H1 (cell line): ENCODE measurements around the gene FBXO2. TPM values are rescaled to one million over a fixed set of nuclear protein-coding genes. Genes with fewer than 3 reads are reported as not detected.

Experiments
- CHD7 ChIP-seq: fragments of 300-600 bp; sonication (generic); IDR thresholded peaks from 2 replicates; pipeline ENCODE4 v1.7.1; 2012; ENCODE audit warnings: low read length, moderate library complexity, mild to moderate bottlenecking, inconsistent platforms; ENCODE audit not compliant: insufficient replicate concordance
- EP300 ChIP-seq, 2 experiments: IDR thresholded peaks; 1 replicate in 1 of 2; 2 replicates in 1 of 2; pipeline ENCODE4 v1.6.1; 2011 to 2012; ENCODE audit warnings: low read depth in 2 of 2, low read length in 2 of 2, mild to moderate bottlenecking in 2 of 2, borderline replicate concordance in 1 of 2, inconsistent platforms in 1 of 2, moderate library complexity in 1 of 2
- EZH2 ChIP-seq: fragments of 200-600 bp; sonication (generic); IDR thresholded peaks from 2 replicates; pipeline ENCODE4 v1.7.1; 2012; ENCODE audit warnings: low read depth, mild to moderate bottlenecking, moderate library complexity, low read length, inconsistent platforms; ENCODE audit not compliant: severe bottlenecking
- KDM1A ChIP-seq: fragments of 200-600, 300-600 bp; sonication (generic); IDR thresholded peaks from 2 replicates; pipeline ENCODE4 v1.7.1; 2016; ENCODE audit warnings: mild to moderate bottlenecking, low read length, borderline replicate concordance
- NRF1 ChIP-seq: IDR thresholded peaks from 2 replicates; pipeline ENCODE4 v1.6.1; 2011; ENCODE audit warnings: mild to moderate bottlenecking, low read depth, low read length, improper control_type of control experiment
- SIN3A ChIP-seq, 2 experiments: IDR thresholded peaks in 1 of 2; conservative IDR thresholded peaks in 1 of 2; 2 replicates each; pipeline ENCODE4 v1.6.1; 2011 to 2012; ENCODE audit warnings: low read length in 2 of 2, improper control_type of control experiment in 1 of 2, low read depth in 1 of 2, mild to moderate bottlenecking in 1 of 2
- SRF ChIP-seq: IDR thresholded peaks from 2 replicates; pipeline ENCODE4 v1.6.1; 2011; ENCODE audit warnings: mild to moderate bottlenecking, low read depth, low read length, moderate library complexity
- TAF7 ChIP-seq: optimal IDR thresholded peaks from 2 replicates; pipeline ENCODE3; 2011; ENCODE audit warnings: low read depth, mild to moderate bottlenecking, inconsistent platforms, low read length, moderate library complexity, borderline replicate concordance
- polyA plus RNA-seq, 7 experiments: library from polyadenylated mRNA; depleted of rRNA in 3 of 7; stranded (reverse) in 5 of 7; unstranded in 2 of 7; fragments of >200 nt in 5 of 7; fragments of 200-250 nt in 2 of 7; gene quantifications; 1 replicate in 5 of 7; 2 replicates in 1 of 7; 4 replicates in 1 of 7; pipeline versions ENCODE4 v1.2.1 to v1.2.3, GENCODE V29; 2011 to 2013; ENCODE audit warnings: missing spikeins in 2 of 7, mixed read lengths in 2 of 7
- total RNA-seq: library from RNA; stranded (reverse); fragmentation: NEBNext Ultra II Directional; extraction: Animal tissue kit (Norgen Biotek cat#: 25700); gene quantifications from 2 replicates; pipeline ENCODE4 v1.2.1, GENCODE V29; 2021

The FBXO2 gene
- total and polyA plus RNA-seq, 2 of the 8 experiments (the other 6 are each of a cell fraction or from before 2014, with no cell fraction given): 51.3 to 57.9 TPM

DNA sequence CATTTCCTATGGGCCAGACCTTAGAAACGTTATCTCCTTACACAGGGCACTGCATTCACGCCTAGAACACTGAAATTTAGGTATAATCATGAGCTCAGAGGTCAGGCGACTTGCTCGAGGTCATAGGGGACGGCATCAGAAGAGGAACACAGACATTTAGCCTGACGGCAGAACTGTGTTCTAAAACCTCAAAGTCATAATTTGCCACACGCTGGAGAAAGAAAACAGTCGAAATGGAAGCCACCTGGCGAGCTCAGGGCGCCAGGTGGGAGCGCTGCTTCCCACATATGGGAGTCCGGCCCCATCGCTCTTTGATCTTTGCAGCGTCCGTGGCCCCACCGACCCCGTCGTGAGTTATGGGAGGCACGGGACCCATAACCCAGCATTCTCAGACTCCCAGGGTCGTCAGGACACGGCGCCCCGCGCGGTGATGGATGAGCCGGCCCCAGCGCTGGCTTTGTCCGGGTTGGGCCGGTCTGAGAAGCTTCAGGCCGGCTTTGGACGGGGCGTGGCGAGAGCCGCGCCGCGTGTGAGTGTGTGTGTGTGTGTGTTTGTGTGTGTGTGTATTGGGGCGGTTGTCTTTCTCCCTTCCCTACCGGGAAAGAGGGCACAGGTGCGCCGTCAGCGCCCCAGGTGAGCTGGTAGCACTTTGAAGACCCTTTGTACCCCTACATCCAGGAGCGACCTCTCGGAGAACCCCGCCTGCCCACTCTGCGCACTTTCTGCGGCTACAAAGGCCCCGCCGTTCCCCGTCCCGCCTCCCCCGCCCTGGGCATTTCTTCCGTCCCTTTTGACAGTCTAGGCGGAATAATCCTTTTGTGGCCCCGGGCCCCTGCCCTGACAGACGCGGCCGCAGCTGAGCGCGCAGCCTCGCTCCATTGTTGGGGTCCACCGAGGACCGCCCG lies 36.4 kb upstream of the FBXO2 start (continued):
- TF ChIP-seq KDM1A: no peak
- TF ChIP-seq EZH2: no peak
- peak; percentile 26 to 76; a peak in 2 of 4 replicates for TF ChIP-seq SIN3A (conservative IDR thresholded peaks at IDR 0.05 in 1 of 2, IDR thresholded peaks at IDR 0.05 in 1 of 2; ENCODE audit: low read depth in 1 of 2, low read length in 2 of 2)
- TF ChIP-seq CHD7: no peak
- peak; percentile 52 for TF ChIP-seq TAF7
- TF ChIP-seq EP300 (IDR thresholded peaks at IDR 0.05; ENCODE audit: borderline replicate concordance in 1 of 2, low read depth in 2 of 2, low read length in 2 of 2): peak in 1 of 2 experiments; percentile 36; a peak in 1 of 3 replicates
- TF ChIP-seq NRF1: no peak; the same call in 1 of the 2 replicates
- no peak for TF ChIP-seq SRF
